Limb (tissue), 2 donors: ENCODE data around the gene SELENOT.

ENCODE experiments used
- DNase-seq, 2 donors: peaks; one replicate each; pipeline ENCODE4 v3.0.0-alpha.2; 2016; ENCODE audit errors: extremely low spot score in 2 of 2

The SELENOT gene

DNA sequence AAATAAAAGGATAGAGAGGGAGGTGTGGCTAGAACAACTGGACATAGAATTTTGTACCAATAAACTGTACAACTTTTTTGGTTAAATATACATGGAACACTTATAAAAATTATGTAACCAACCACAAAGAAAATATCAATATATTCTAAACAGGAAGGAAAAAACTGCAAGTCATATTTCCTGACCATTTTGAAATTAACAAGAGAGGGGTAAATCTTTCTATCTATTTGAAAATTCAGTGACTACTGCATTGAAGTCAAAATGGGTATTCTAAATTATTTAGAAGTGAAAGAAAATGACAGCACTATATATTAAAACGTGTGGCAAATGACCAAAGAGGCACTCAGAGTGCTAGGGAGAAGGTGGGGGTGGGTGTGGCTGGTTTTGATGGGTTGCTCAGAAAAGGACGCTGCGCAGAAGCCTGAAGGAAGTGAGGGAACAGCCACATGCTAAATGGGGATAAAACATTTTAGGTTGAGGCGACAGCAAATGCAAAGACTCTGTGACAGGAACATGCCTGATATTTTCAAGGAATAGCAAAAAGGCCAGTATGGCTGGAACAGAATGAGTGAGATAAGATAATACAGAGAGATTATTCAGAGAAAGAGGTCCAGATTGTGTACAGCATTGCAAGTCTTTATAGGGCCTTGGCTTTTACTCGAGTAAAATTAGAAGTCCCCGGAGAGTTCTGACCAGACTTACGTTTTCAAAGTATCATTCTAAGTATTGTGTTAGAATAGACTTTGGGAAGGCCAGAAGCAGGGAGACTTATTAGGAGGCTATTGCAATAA lies 59.5 kb downstream of the SELENOT start:
- no peak for DNase-seq

GRCh38 chr3:150663461-150663860 lies 60.3 kb downstream of the SELENOT start:
- no peak for DNase-seq

- no peak for DNase-seq
These were observed 63.0 kb downstream of the SELENOT start for GRCh38 chr3:150666167-150666566.

DNA sequence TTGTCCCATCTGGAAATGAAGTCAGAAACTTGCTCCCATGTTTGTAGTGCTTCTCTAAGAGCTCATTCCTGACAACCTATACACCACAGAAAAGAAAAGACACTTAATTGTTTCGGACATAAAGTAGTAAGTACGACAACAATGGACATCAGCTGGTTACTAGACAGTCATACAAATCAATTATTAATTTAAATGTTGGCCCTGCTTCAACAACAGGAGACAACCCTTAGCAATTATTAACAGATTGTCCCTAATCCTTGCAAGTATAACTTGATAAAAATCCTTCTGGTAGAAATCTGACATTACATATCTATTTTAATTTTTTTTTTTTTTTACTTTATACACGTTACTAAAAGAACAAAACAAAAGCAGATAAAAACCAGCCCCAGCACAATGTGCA lies 70.8 kb downstream of the SELENOT start:
- DNase-seq, result no peak

DNA sequence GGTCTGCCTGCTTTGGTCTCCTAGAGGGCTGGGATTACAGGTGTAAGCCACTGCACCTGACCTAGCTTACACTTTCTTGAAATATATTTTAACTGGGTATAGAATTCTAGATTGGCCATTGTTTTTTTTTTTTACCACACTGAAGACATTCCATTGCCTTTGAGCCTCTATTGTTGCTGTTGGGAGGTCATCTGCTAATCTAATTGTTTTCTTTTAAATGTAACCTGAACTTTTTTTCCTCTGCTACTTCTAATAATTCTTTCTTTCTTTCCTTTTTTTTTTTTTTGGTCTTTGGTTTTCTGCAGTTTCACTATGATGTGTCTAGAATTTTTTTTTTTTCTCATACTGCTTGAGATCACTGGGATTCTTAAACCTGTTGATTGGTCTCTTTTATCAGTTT lies 72.5 kb downstream of the SELENOT start:
- no peak for DNase-seq
